GM19193 (cell line): ENCODE measurements around the gene SLC5A11.

Source experiments
- POLR2A ChIP-seq: IDR thresholded peaks from 4 replicates; pipeline ENCODE4 v1.6.1; 2011; ENCODE audit not compliant: insufficient read depth, insufficient read length; ENCODE audit errors: extremely low read depth

SLC5A11 gene

GRCh38 chr16:24826817-24827566 is 18.8 kb upstream of the SLC5A11 start:
- no peak for TF ChIP-seq POLR2A

GRCh38 chr16:24829153-24829552 is 16.6 kb upstream of the SLC5A11 start:
- no peak for TF ChIP-seq POLR2A

- TF ChIP-seq POLR2A: no peak
Measured at GRCh38 chr16:24833352-24833751, 12.4 kb upstream of the SLC5A11 start.

- TF ChIP-seq POLR2A: no peak
Measured at GRCh38 chr16:24834459-24835335, 11.1 kb upstream of the SLC5A11 start.

DNA sequence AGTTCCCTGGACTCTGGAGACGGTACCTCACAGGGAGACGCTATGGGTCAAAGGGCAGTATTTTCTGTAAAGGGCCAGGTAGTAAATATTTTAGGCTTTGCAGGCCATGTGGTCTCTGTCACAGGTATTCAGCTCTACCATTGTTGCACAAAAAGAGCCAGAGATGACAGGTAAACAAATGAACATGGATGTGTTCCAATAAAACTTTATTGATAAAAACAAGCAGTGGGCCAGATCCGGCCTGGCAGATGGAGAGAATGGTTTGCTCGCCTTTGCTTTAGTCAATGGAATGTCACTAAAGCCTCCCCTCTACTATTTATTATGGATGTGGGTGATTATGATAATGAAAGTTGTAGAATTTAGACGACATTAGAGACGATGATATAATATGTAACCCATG is 8.9 kb upstream of the SLC5A11 start:
- no peak for TF ChIP-seq POLR2A

- no peak for TF ChIP-seq POLR2A
Measured at GRCh38 chr16:24837969-24838368, 7.8 kb upstream of the SLC5A11 start.

DNA sequence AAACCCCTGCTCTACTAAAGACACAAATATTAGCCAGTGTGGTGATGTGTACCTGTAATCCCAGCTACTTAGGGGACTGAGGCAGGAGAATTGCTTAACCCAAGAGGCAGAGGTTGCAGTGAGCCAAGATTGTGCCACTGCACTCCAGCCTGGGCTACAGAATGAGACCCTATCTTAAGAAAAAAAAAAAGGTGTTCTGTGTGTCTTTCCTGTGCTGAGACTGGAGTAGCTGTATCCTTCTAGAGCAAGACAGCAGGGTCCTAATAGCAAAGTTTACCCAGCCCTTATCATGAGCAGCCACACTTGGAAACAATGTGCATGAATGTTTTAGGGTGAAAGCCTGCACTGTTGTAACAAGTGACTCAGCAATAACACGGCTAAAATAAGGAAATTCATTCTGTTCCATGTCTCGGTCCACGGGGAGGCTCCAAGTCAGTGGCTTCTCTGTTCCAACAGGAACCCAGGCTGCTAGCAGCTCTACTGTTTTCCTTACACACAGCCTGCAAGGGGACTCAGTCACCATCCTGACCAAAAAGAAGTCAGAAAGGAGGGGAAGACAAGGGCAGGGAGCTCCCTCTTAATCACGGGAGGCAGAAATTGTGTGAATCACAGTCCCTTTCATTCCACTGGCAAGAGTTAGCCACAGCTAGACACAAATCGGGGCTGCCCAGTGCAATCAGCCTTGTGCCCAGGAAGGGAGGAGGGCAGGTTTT is 7.1 kb upstream of the SLC5A11 start:
- TF ChIP-seq POLR2A: no peak

DNA sequence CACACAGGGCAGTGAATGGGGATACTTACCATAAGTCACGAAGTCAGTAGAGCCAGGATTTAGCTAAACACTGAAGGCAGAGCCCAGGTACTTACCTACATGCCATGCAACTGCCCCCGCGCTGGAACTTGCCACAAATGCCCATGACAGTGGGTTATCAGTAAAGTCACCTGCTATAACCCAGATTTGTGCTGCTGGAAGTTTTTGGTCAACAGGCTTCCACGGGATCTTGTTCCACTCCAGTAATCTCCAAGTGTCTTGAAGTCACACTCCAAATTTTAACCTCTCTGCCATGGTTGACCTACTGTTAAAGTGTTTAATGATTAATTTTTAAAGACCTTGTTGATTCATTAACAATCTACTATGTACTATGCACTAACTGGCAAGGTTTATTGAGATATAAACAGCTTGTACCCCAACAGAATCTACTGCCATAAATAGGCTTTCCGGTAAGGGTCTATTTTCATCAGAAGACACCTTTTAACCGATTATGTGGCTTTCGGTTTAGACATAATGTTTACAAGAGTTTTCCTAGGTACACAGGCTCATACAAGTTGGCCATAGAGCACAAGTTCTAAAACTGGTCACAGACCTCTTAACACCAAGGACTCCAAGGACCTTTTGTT is 6.3 kb upstream of the SLC5A11 start:
- TF ChIP-seq POLR2A: no peak

DNA sequence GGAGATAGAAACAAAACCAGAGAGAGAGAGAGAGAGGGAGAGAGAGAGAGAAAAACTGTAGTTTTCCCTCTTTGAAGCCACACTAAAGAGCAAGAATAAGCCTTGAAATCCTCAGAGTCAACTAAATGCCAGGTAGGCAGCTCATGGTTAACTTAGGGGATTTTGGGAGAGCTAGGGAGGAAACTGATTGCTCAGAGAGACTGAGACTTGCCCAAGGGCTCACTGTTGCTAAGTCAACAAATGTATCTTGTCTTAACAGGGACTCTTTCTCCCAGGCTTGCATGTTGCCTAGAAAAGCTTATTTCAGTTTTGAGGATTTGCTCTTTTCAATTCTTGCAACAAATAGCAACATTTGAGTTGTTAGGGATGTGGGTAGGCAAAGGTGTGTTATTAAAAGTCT is 4.5 kb upstream of the SLC5A11 start:
- TF ChIP-seq POLR2A: no peak

- TF ChIP-seq POLR2A: no peak
Measured at GRCh38 chr16:24844101-24845030, 1.4 kb upstream of the SLC5A11 start.

GRCh38 chr16:24846548-24847357 is 990 bp downstream of the SLC5A11 start:
- TF ChIP-seq POLR2A: no peak

DNA sequence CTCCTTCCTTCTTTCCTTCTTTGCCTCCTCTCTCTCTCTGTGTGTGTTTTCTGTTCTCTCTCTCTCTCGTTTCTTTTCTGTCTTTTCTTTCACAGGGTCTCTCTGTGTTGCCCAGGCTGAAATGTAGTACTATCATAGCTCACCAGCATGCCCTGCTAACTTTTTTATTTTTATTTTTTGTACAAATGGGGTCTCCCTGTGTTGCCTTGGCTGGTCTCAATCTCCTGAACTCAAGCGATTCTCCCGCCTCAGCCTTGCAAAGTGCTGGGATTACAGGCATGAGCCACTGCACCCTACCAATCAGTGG is 1.5 kb downstream of the SLC5A11 start:
- no peak for TF ChIP-seq POLR2A

GRCh38 chr16:24848065-24848464 is 2.3 kb downstream of the SLC5A11 start:
- no peak for TF ChIP-seq POLR2A
